HepG2 (cell line): ENCODE measurements around the gene AP1G1. TPM values are rescaled to one million over a fixed set of nuclear protein-coding genes. Genes with fewer than 3 reads are reported as not detected.

Experiments
- ATAC-seq: fragments of 200-7000 bp; cut with Tn5 transposase; 3 replicates; pipeline ENCODE4 v1.9.1; 2020; ENCODE audit warnings: mild to moderate bottlenecking, moderate library complexity
- BruUV-seq: library from RNA; stranded (reverse); fragments of 400-500 nt; replicated peaks from 2 replicates; lab custom pipeline; 2021; lab: Mats Ljungman, UMichigan
- CTCF ChIA-PET: fragments of 300-600 bp; formaldehyde crosslinking; extraction: SDS; loops from one replicate; lab custom pipeline; 2021; ENCODE audit warnings: low total read pairs, inconsistent platforms, low intra/inter-chr PET ratio; lab: Yijun Ruan, JAX
- POLR2A ChIA-PET: fragments of 350-600 bp; sonication (Branson Sonifier 250); formaldehyde crosslinking; loops from one replicate; lab custom pipeline; 2020; ENCODE audit warnings: antibody characterized with exemption, inconsistent platforms; lab: Yijun Ruan, JAX
- DNase-seq: peaks from one replicate; pipeline ENCODE4 v3.0.0-alpha.2; 2015; ENCODE audit warnings: low spot score
- FAIRE-seq: peaks from 3 replicates; lab custom pipeline; 2011; peaks lifted over from hg19 to GRCh38; lab: Jason Lieb, UNC
- H2AFZ ChIP-seq: one replicate; pipeline ENCODE4 v1.6.1; 2011; ENCODE audit warnings: low read length, inconsistent platforms
- H3K27ac ChIP-seq: fragments of 300-600 bp; 3 replicates; pipeline ENCODE4 v1.8.0; 2011; ENCODE audit warnings: mixed run types, mild to moderate bottlenecking, mixed read lengths, low read length, inconsistent platforms; ENCODE audit not compliant: insufficient read depth; ENCODE audit errors: extremely low read length
- H3K27me3 ChIP-seq, 2 experiments: fragments of 200-600 bp in 1 of 2; 2 replicates in 1 of 2; 3 replicates in 1 of 2; pipeline versions ENCODE4 v1.6.0 to v1.8.0; 2011; ENCODE audit warnings: low read length in 2 of 2, mild to moderate bottlenecking in 2 of 2, moderate library complexity in 2 of 2, inconsistent platforms in 1 of 2; ENCODE audit not compliant: insufficient read depth in 2 of 2, control insufficient read depth in 1 of 2
- H3K36me3 ChIP-seq, 2 experiments: fragments of 200-600 bp in 1 of 2; replicated peaks in 1 of 2; 2 replicates in 1 of 2; 3 replicates in 1 of 2; pipeline versions ENCODE4 v1.5.1 to v1.8.0; 2011; ENCODE audit warnings: low read length in 2 of 2, inconsistent platforms in 1 of 2; ENCODE audit not compliant: insufficient read depth in 2 of 2, control insufficient read depth in 1 of 2
- H3K4me1 ChIP-seq: 2 replicates; pipeline ENCODE4 v1.5.1; 2012; ENCODE audit warnings: low read length, inconsistent platforms; ENCODE audit not compliant: insufficient read depth
- H3K4me2 ChIP-seq: 2 replicates; pipeline ENCODE4 v1.6.0; 2011; ENCODE audit warnings: low read depth, low read length, inconsistent platforms
- H3K4me3 ChIP-seq, 3 experiments: fragments of 200-600 bp in 1 of 3; sonication (generic), shearing (Covaris generic) in 1 of 3; replicated peaks in 1 of 3; 2 replicates each; pipeline ENCODE4 v1.5.1; 2011 to 2016; ENCODE audit warnings: low read length in 3 of 3, inconsistent platforms in 2 of 3, low read depth in 2 of 3, mild to moderate bottlenecking in 2 of 3, control low read depth in 1 of 3, mixed read lengths in 1 of 3; ENCODE audit not compliant: insufficient read depth in 1 of 3
- H3K79me2 ChIP-seq: one replicate; pipeline ENCODE4 v1.6.1; 2011; ENCODE audit warnings: low read length, inconsistent platforms; ENCODE audit not compliant: insufficient read depth
- H3K9ac ChIP-seq: 2 replicates; pipeline ENCODE4 v1.6.0; 2011; ENCODE audit warnings: mild to moderate bottlenecking, low read depth, low read length, inconsistent platforms; ENCODE audit not compliant: insufficient read depth
- H3K9me3 ChIP-seq: 2 replicates; pipeline ENCODE4 v1.5.1; 2012; ENCODE audit warnings: mild to moderate bottlenecking, low read length
- H4K20me1 ChIP-seq: 2 replicates; pipeline ENCODE4 v1.6.0; 2011; ENCODE audit warnings: inconsistent platforms, mild to moderate bottlenecking, low read length, moderate library complexity; ENCODE audit not compliant: insufficient read depth
- MAFK ChIP-seq, 2 experiments: IDR thresholded peaks in 1 of 2; conservative IDR thresholded peaks in 1 of 2; 2 replicates each; pipeline ENCODE4 v1.6.1; 2011; ENCODE audit warnings: improper control_type of control experiment in 2 of 2, low read length in 2 of 2
- PAF1 ChIP-seq: IDR thresholded peaks from 2 replicates; pipeline ENCODE4 v1.6.1; 2016; ENCODE audit warnings: missing genetic modification reagents, missing compliant biosample characterization
- TRAFD1 ChIP-seq: sonication (generic); formaldehyde crosslinking; IDR thresholded peaks from 2 replicates; pipeline ENCODE4 v1.5.1; 2020; ENCODE audit warnings: missing genetic modification reagents, mild to moderate bottlenecking, borderline replicate concordance
- ZNF160 ChIP-seq: sonication (generic); formaldehyde crosslinking; IDR thresholded peaks from 2 replicates; pipeline ENCODE4 v1.8.0; 2022; ENCODE audit warnings: mild to moderate bottlenecking, inconsistent platforms, missing genetic modification reagents
- ZNF232 ChIP-seq: sonication (generic); formaldehyde crosslinking; IDR thresholded peaks from 2 replicates; pipeline ENCODE4 v1.4.0; 2020; ENCODE audit warnings: missing genetic modification reagents, borderline replicate concordance
- ZNF407 ChIP-seq: sonication (generic); formaldehyde crosslinking; IDR thresholded peaks from one replicate; pipeline ENCODE4 v1.5.1; 2020; ENCODE audit warnings: mild to moderate bottlenecking, missing genetic modification reagents; ENCODE audit errors: not compliant biosample characterization
- ZNF780A ChIP-seq: sonication (generic); formaldehyde crosslinking; IDR thresholded peaks from 2 replicates; pipeline ENCODE4 v1.8.0; 2022; ENCODE audit warnings: mild to moderate bottlenecking, missing genetic modification reagents, moderate library complexity
- WGBS: methylation state at CpG from one replicate; pipeline ENCODE4 v1.1.6; 2017; ENCODE audit warnings: low lambda C conversion rate; 5-methylcytosine and 5-hydroxymethylcytosine counted together
- in situ Hi-C: cut with HindIII; loops from 2 replicates; pipeline ENCODE4 v1.10.0; 2017; ENCODE audit warnings: low pct_unique_long_range_greater_than_20kb; ENCODE audit not compliant: extremely low pct_ligation_motif_present
- intact Hi-C: fragments of 100-400 bp; cut with micrococcal nuclease; formaldehyde crosslinking; loops from one replicate; pipeline ENCODE4 v1.10.0; 2022; ENCODE audit not compliant: unreplicated experiment
- polyA plus RNA-seq, 8 experiments: library from polyadenylated mRNA; depleted of rRNA in 3 of 8; stranded (reverse) in 7 of 8; unstranded in 1 of 8; fragments of >200 nt; fragmentation: Illumina TruSeq in 4 of 8; extraction: Trizol in 4 of 8; gene quantifications; 2 replicates each; pipeline versions ENCODE4 v1.2.1 to v1.2.3, GENCODE V29; 2011 to 2016; ENCODE audit warnings: low read depth in 4 of 8, missing spikeins in 1 of 8, mixed read lengths in 1 of 8; ENCODE audit not compliant: insufficient read depth in 1 of 8
- total RNA-seq, 5 experiments: library from RNA; depleted of rRNA; stranded (reverse); fragments of >200 nt; fragmentation: Illumina TruSeq; extraction: Trizol; gene quantifications; 2 replicates each; pipeline ENCODE4 v1.2.3, GENCODE V29; 2016; ENCODE audit warnings: low read depth in 1 of 5

Gene AP1G1
- total and polyA plus RNA-seq, 2 of the 13 experiments (the other 11 are each of a cell fraction or from before 2014, with no cell fraction given): 62.2 to 66.2 TPM

DNA sequence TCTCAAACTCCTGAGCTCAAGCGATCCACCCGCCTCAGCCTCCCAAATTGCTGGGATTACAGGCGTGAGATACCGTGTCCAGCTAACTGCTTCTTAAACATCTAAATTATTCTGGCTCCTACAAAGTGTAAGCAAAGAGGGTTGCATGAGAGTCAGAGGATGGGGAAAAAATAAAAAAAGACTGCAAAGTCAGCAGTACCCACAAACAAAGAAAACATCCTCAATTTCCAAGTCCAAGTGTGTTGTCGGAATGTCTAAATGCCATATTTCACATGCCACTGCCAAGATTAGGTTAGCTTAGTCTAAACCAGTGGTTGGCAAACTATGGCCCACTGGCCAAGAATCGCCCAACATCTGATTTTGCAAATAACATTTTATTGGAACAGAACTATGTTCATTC is 71.1 kb downstream of the AP1G1 start:
- Histone ChIP-seq H3K4me3 (no peak overlapping the region), H2AFZ (no peak overlapping the region), H3K79me2 (no peaks in the 10 kb centered on the region), H3K27ac (no peak overlapping the region), H3K9me3 (no peaks in the 10 kb centered on the region), H3K36me3 (peaks cover 23 to 68% of the 10 kb centered on the region in 2 experiments), H4K20me1 (no peaks in the 10 kb centered on the region), H3K4me2 (no peak overlapping the region), H3K27me3 (no peaks in the 10 kb centered on the region), H3K4me1 (peaks cover 25% of the 10 kb centered on the region), H3K9ac (no peak overlapping the region)
- intact Hi-C loops (no loop called here), in situ Hi-C loops (no loop called here)
- 100% methylated on average over 6 of the region's 6 CpGs for WGBS
- TF ChIP-seq ZNF407 (CRISPR knock-in tag) (no peak), PAF1 (CRISPR knock-in tag) (no peak), ZNF780A (CRISPR knock-in tag) (no peak), TRAFD1 (no peak), ZNF232 (CRISPR knock-in tag) (no peak), MAFK (conservative IDR thresholded peaks at IDR 0.05 in 1 of 2, IDR thresholded peaks at IDR 0.05 in 1 of 2; ENCODE audit: low read length in 2 of 2) (peak; percentile 19 to 55; a peak in 2 of 4 replicates), ZNF160 (no peak)
- no peak for DNase-seq
- no peak for ATAC-seq
- ChIA-PET CTCF (no interaction called here), POLR2A (no interaction called here)
- BruUV-seq: no TSS peak
- no peak for FAIRE-seq
